Suprapubic skin (tissue), 4 donors: ENCODE results near the gene ACER1. TPM values are rescaled to one million over a fixed set of nuclear protein-coding genes. Genes with fewer than 3 reads are reported as not detected.

Source experiments
- DNase-seq, 2 donors: peaks; one replicate each; pipeline ENCODE4 v3.0.0-alpha.2; 2019; ENCODE audit warnings: low spot score in 2 of 2
- H3K27ac ChIP-seq: fragments of 200-600 bp; sonication (generic); one replicate; pipeline ENCODE4 v1.5.1; 2019
- H3K27me3 ChIP-seq: fragments of 200-600 bp; sonication (generic); one replicate; pipeline ENCODE4 v1.5.1; 2019
- H3K36me3 ChIP-seq: fragments of 200-600 bp; sonication (generic); one replicate; pipeline ENCODE4 v1.5.1; 2019
- H3K4me1 ChIP-seq: fragments of 200-600 bp; sonication (generic); one replicate; pipeline ENCODE4 v1.5.1; 2019
- H3K4me3 ChIP-seq: fragments of 200-600 bp; sonication (generic); one replicate; pipeline ENCODE4 v1.5.1; 2019; ENCODE audit warnings: mild to moderate bottlenecking
- H3K9me3 ChIP-seq: fragments of 200-600 bp; sonication (generic); one replicate; pipeline ENCODE4 v1.5.1; 2019
- EP300 ChIP-seq: sonication (generic); formaldehyde crosslinking; IDR thresholded peaks from one replicate; pipeline ENCODE4 v1.6.1; 2017; ENCODE audit warnings: antibody characterized with exemption
- POLR2A ChIP-seq, 2 donors: fragments of 450-650 bp; IDR thresholded peaks; one replicate each; pipeline ENCODE4 v1.6.1; 2017; ENCODE audit warnings: antibody characterized with exemption in 2 of 2, mild to moderate bottlenecking in 2 of 2, moderate library complexity in 2 of 2
- POLR2AphosphoS5 ChIP-seq, 3 donors: sonication (generic); formaldehyde crosslinking; IDR thresholded peaks; one replicate each; pipeline ENCODE4 v1.6.1; 2017; ENCODE audit warnings: antibody characterized with exemption in 3 of 3
- WGBS: methylation state at CpG from one replicate; pipeline ENCODE4 v1.1.5; 2018; 5-methylcytosine and 5-hydroxymethylcytosine counted together
- total RNA-seq, 4 donors: library from RNA; depleted of rRNA; stranded (reverse); fragments of >200 nt; gene quantifications; one replicate each; pipeline ENCODE4 v1.1.0, GENCODE V29; 2016
- TF ChIP-seq, protein P1 (sequence below), 2 donors: fragments of 200-600 bp in 1 of 2; fragments of 450-650 bp in 1 of 2; sonication (generic) in 1 of 2; IDR thresholded peaks; one replicate each; pipeline ENCODE4 v1.5.1; 2016 to 2019; ENCODE audit warnings: antibody characterized with exemption in 2 of 2, mild to moderate bottlenecking in 1 of 2, moderate library complexity in 1 of 2

The ACER1 gene
- total RNA-seq, 4 donors from 2014 or later, result 22.2 to 81.4 (median 51.8) TPM

DNA sequence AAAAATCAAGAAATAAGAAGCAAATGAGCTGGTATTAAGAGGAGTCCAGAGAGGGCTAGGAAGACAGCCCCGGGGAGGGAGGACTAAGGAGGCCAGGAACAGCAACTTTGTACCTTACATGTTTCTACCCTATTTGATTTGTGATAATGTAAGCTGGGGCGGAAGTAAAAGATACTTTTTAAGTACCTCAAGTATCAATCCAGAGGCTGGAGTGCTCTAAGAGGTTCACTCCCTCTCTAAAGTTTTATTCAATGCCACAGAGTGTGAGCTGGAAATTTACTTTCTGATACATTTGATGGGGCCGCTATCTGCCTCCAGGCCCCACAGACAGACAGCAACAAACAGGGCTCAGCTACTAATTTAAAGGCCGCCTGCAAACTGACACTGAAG is 65.0 kb downstream of the ACER1 start:
- no peak overlapping the region for H3K27ac ChIP-seq
- WGBS, result 70% methylated on average over 4 of the region's 4 CpGs

DNA sequence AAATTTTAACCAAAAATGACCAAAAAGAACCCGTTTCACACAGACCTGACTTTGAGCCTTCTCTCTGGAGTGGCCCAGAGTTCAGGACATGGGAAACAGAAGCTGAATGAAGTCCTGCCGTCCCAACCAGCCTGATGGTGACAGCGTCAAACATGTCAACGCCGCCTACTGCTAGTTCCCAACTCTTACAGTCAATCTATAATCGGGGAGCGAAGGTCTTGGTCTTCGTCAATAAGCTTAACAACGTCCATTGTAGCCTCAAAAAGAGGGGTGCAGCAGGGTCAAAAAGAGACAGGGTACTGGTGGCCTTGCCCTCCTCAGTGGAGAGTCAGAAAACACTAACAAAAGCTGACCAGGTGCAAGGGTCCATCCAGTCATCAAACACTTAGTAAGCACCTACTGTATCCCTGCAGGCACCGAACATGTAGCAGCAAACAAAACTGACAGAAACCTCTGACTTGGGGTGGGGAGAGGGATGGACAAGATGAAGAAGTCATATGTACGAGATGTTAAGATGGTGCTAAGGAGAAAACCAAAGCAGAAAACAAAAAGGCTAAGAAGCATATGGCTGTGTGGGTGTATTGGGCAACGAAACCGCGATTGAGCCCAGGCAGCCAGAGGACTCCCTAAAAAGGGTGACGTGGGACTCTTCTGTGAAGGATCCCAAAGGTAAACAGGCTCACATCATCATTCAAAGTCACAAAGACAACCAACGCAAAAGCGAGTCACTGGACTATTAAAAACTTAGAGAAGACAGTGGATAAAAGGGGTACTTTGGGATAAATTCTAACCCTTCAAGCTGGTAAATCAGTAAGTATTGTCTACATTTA is 65.6 kb downstream of the ACER1 start:
- 80% methylated on average over 17 of the region's 17 CpGs for WGBS
- Histone ChIP-seq H3K27me3 (no peaks in the 10 kb centered on the region), H3K36me3 (peaks cover 32% of the 10 kb centered on the region), H3K4me3 (no peak overlapping the region), H3K27ac (no peak overlapping the region), H3K9me3 (no peaks in the 10 kb centered on the region), H3K4me1 (peaks cover 48% of the 10 kb centered on the region)
- TF ChIP-seq, protein P1, sequence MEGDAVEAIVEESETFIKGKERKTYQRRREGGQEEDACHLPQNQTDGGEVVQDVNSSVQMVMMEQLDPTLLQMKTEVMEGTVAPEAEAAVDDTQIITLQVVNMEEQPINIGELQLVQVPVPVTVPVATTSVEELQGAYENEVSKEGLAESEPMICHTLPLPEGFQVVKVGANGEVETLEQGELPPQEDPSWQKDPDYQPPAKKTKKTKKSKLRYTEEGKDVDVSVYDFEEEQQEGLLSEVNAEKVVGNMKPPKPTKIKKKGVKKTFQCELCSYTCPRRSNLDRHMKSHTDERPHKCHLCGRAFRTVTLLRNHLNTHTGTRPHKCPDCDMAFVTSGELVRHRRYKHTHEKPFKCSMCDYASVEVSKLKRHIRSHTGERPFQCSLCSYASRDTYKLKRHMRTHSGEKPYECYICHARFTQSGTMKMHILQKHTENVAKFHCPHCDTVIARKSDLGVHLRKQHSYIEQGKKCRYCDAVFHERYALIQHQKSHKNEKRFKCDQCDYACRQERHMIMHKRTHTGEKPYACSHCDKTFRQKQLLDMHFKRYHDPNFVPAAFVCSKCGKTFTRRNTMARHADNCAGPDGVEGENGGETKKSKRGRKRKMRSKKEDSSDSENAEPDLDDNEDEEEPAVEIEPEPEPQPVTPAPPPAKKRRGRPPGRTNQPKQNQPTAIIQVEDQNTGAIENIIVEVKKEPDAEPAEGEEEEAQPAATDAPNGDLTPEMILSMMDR (IDR thresholded peaks at IDR 0.05), result no peak
- TF ChIP-seq POLR2A (IDR thresholded peaks at IDR 0.05), result no peak
- TF ChIP-seq POLR2AphosphoS5 (IDR thresholded peaks at IDR 0.05), result no peak
- no peak for TF ChIP-seq EP300
- DNase-seq, result no peak

More for the DNA sequence above, 65.0 kb downstream of the ACER1 start:
- TF ChIP-seq, protein P1 (IDR thresholded peaks at IDR 0.05), result no peak
- TF ChIP-seq EP300 (no peak), POLR2AphosphoS5 (IDR thresholded peaks at IDR 0.05) (no peak), POLR2A (IDR thresholded peaks at IDR 0.05) (no peak)
- Histone ChIP-seq H3K36me3 (peaks cover 30% of the 10 kb centered on the region), H3K4me1 (peaks cover 54% of the 10 kb centered on the region), H3K27me3 (no peaks in the 10 kb centered on the region), H3K4me3 (no peak overlapping the region), H3K9me3 (no peaks in the 10 kb centered on the region)
- no peak for DNase-seq

DNA sequence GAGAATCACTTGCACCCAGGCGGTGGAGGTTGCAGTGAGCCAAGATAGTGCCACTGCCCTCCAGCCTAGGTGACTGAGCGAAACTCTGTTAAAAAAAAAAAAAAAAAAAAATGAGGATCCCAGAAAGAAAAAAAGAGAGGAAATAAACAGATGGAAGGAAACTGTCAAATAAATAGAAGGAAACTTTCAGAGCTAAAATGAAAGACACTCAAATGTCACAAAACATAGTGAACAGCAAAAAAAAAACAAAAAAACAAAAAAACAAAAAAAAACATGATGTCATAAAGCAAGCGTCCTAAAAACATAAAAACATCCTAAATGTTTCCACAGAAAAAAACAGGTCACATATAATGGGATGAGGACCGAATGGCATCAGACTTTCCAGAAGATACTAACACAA is 68.6 kb downstream of the ACER1 start:
- Histone ChIP-seq H3K36me3 (peaks cover 46% of the 10 kb centered on the region), H3K4me1 (peaks cover 18% of the 10 kb centered on the region)

DNA sequence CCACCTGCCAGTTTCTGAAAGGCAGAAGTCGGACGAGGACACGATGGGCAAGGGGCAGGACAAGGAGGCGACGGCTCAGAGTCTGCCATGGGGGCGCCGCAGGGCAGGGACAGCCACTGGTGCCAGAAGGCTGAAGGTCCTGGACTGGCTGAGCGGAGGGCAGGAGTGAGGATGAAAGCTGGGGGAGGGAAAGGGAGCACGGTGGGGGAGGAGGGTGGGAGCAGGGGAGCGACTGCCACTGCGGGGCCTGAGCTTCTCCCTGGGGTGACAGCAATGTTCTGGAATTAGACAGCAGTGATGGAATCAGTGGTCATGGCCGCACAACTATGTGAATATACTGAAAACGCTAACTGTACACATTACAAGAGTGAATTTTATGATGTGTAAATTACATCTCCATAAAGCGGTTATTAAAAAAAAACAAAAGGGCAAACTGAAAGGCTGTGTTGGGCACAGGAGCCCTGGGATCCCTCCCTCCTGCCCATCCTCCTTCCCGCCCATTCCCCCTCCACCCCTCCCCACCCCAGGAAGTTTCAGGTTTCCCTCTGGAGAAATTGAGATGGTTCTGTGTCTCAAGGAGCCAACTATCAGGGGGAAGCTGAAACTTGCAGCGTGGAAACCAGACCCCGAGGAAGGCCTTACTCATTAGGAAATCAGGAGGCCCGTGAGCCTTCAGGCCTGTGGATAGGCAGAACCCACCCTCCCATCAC is 69.5 kb downstream of the ACER1 start:
- Histone ChIP-seq H3K4me1 (peaks cover 18% of the 10 kb centered on the region), H3K4me3 (no peak overlapping the region), H3K36me3 (peaks cover 43% of the 10 kb centered on the region), H3K27ac (no peak overlapping the region), H3K9me3 (no peaks in the 10 kb centered on the region), H3K27me3 (no peaks in the 10 kb centered on the region)
- 83% methylated on average over 17 of the region's 18 CpGs for WGBS
- no peak for DNase-seq
- TF ChIP-seq EP300, result no peak
- TF ChIP-seq, protein P1 (IDR thresholded peaks at IDR 0.05), result no peak
- no peak for TF ChIP-seq POLR2A (IDR thresholded peaks at IDR 0.05)
- TF ChIP-seq POLR2AphosphoS5 (IDR thresholded peaks at IDR 0.05), result no peak

More for the DNA sequence above, 68.6 kb downstream of the ACER1 start:
- H3K27me3 ChIP-seq, result no peaks in the 10 kb centered on the region
- H3K4me3 ChIP-seq, result no peak overlapping the region
- WGBS, result 85% methylated on average over 4 of the region's 4 CpGs
- H3K27ac ChIP-seq, result no peak overlapping the region
- TF ChIP-seq, protein P1 (IDR thresholded peaks at IDR 0.05), result no peak
- no peak for TF ChIP-seq POLR2A (IDR thresholded peaks at IDR 0.05)
- no peak for TF ChIP-seq POLR2AphosphoS5 (IDR thresholded peaks at IDR 0.05)
- no peak for TF ChIP-seq EP300
- H3K9me3 ChIP-seq, result no peaks in the 10 kb centered on the region
- DNase-seq, result no peak

DNA sequence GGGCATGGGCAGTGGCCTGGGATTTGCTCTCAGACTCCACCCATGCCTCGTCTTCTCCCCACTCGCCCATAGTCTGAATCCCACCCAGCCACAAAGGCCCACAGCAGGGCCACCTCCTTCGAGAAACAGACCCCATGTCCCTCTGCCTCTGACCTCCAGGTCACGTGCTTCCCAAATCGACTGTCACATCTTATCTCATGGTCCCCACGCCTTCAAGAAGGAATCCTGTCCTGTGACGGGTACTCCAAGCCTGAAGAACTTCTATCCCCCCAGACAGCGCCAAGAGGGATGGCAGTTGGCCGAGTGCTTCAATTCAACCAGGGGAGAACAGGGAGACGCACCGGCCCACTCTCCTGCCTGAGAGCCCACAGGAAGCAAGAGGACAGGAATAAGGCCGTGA is 70.1 kb downstream of the ACER1 start:
- Histone ChIP-seq H3K36me3 (peaks cover 47% of the 10 kb centered on the region), H3K9me3 (no peaks in the 10 kb centered on the region), H3K4me1 (peaks cover 12% of the 10 kb centered on the region), H3K27me3 (no peaks in the 10 kb centered on the region), H3K4me3 (no peak overlapping the region), H3K27ac (no peak overlapping the region)
- DNase-seq, result no peak
- 91% methylated on average over 10 of the region's 12 CpGs for WGBS
- no peak for TF ChIP-seq EP300
- no peak for TF ChIP-seq POLR2A (IDR thresholded peaks at IDR 0.05)
- TF ChIP-seq, protein P1 (IDR thresholded peaks at IDR 0.05), result no peak
- TF ChIP-seq POLR2AphosphoS5 (IDR thresholded peaks at IDR 0.05), result no peak
